PC-3 (cell line): Measurements from ENCODE around the gene GSTO1. TPM values are rescaled to one million over a fixed set of nuclear protein-coding genes. Genes with fewer than 3 reads are reported as not detected.

Source experiments
- ATAC-seq: fragments of 200-7000 bp; cut with Tn5 transposase; 2 replicates; pipeline ENCODE4 v1.9.1; 2020; ENCODE audit warnings: mild to moderate bottlenecking, moderate library complexity
- BruUV-seq: library from RNA; stranded (reverse); fragments of 400-500 nt; replicated peaks from 2 replicates; lab custom pipeline; 2021; lab: Mats Ljungman, UMichigan
- CTCF ChIA-PET: fragments of 300-600 bp; sonication (Branson Sonifier 250); formaldehyde crosslinking; loops from one replicate; lab custom pipeline; 2022; ENCODE audit warnings: antibody characterized with exemption; lab: Charles Lee
- POLR2A ChIA-PET: fragments of 300-600 bp; sonication (Branson Sonifier 250); formaldehyde crosslinking; loops from one replicate; lab custom pipeline; 2022; ENCODE audit warnings: antibody characterized with exemption; ENCODE audit not compliant: unreplicated experiment; lab: Charles Lee
- DNase-seq: peaks from one replicate; pipeline ENCODE4 v3.0.0-alpha.2; 2015
- H2AFZ ChIP-seq: fragments of 300-600 bp; sonication (generic); 2 replicates; pipeline ENCODE4 v1.6.0; 2016; ENCODE audit warnings: antibody characterized with exemption, low read length
- H3F3A ChIP-seq: fragments of 300-600 bp; sonication (generic); one replicate; pipeline ENCODE4 v1.6.0; 2017; ENCODE audit warnings: antibody characterized with exemption, low read length, control low read depth, mild to moderate bottlenecking; ENCODE audit not compliant: unreplicated experiment
- H3K27ac ChIP-seq: fragments of 300-600 bp; sonication (generic); 2 replicates; pipeline ENCODE4 v1.5.1; 2016; ENCODE audit warnings: mild to moderate bottlenecking, low read length
- H3K27me3 ChIP-seq: fragments of 300-600 bp; sonication (generic); 2 replicates; pipeline ENCODE4 v1.6.1; 2016; ENCODE audit warnings: low read length, mixed read lengths
- H3K36me3 ChIP-seq: fragments of 300-600 bp; sonication (generic); 2 replicates; pipeline ENCODE4 v1.6.1; 2016; ENCODE audit warnings: low read depth, mixed run types, low read length, mixed read lengths
- H3K4me1 ChIP-seq: fragments of 300-600 bp; sonication (generic); 2 replicates; pipeline ENCODE4 v1.5.1; 2016; ENCODE audit warnings: low read length; ENCODE audit not compliant: insufficient read depth
- H3K4me2 ChIP-seq: fragments of 300-600 bp; sonication (generic); 2 replicates; pipeline ENCODE4 v1.6.0; 2016; ENCODE audit warnings: low read length
- H3K4me3 ChIP-seq: fragments of 300-600 bp; sonication (generic); 2 replicates; pipeline ENCODE4 v1.5.1; 2016; ENCODE audit warnings: mild to moderate bottlenecking, low read length, mixed read lengths
- H3K79me2 ChIP-seq: fragments of 300-600 bp; sonication (generic); 2 replicates; pipeline ENCODE4 v1.6.1; 2017; ENCODE audit warnings: low read length, mixed read lengths
- H3K9ac ChIP-seq: fragments of 300-600 bp; sonication (generic); 2 replicates; pipeline ENCODE4 v1.6.0; 2016; ENCODE audit warnings: mild to moderate bottlenecking, low read length
- H3K9me2 ChIP-seq: fragments of 300-600 bp; sonication (generic); replicated peaks from 2 replicates; pipeline ENCODE4 v1.6.1; 2016; ENCODE audit warnings: mixed run types, low read length, mixed read lengths
- H3K9me3 ChIP-seq: fragments of 300-600 bp; sonication (generic); 2 replicates; pipeline ENCODE4 v1.6.1; 2016; ENCODE audit warnings: low read length, mixed read lengths
- H4K20me1 ChIP-seq: fragments of 300-600 bp; sonication (generic); 2 replicates; pipeline ENCODE4 v1.6.1; 2016; ENCODE audit warnings: low read length, mixed read lengths
- CTCF ChIP-seq: fragments of 300-600 bp; sonication (generic); conservative IDR thresholded peaks from 2 replicates; pipeline ENCODE4 v1.5.1; 2017; ENCODE audit warnings: antibody characterized with exemption, low read depth, mild to moderate bottlenecking, low read length
- EZH2 ChIP-seq: fragments of 300-600 bp; sonication (generic); IDR thresholded peaks from one replicate; pipeline ENCODE4 v1.6.1; 2017; ENCODE audit warnings: antibody characterized with exemption, mild to moderate bottlenecking, low read length; ENCODE audit not compliant: unreplicated experiment
- EZH2phosphoT487 ChIP-seq: fragments of 300-600 bp; sonication (generic); IDR thresholded peaks from 2 replicates; pipeline ENCODE4 v1.6.1; 2018; ENCODE audit warnings: mild to moderate bottlenecking, antibody characterized with exemption, low read length, borderline replicate concordance
- intact Hi-C: fragments of 100-400 bp; cut with micrococcal nuclease; formaldehyde crosslinking; loops from 2 replicates; pipeline ENCODE4 v1.9.0; 2023
- total RNA-seq: library from RNA; depleted of rRNA; stranded (reverse); fragments of >200 nt; gene quantifications from 2 replicates; pipeline ENCODE4 v1.2.3, GENCODE V29; 2014

The GSTO1 gene
- total RNA-seq, 1 experiment from 2014 or later = 46.0 TPM

GRCh38 chr10:104300002-104300735 lies 45.5 kb downstream of the GSTO1 start:
- CTCF ChIA-PET = interaction anchor here (0.5 to 1.1 kb wide), 2 partner anchors 26 to 270 kb away, joined by 4 to 10 read pairs; no protein-coding TSS in a partner anchor
- Histone ChIP-seq H3K9me2 (no peaks in the 10 kb centered on the region), H3K9ac (peak overlapping the region; percentile 88), H3K79me2 (no peaks in the 10 kb centered on the region), H2AFZ (no peak overlapping the region), H3F3A (no peaks in the 10 kb centered on the region), H3K4me1 (peaks cover 23% of the 10 kb centered on the region), H4K20me1 (no peaks in the 10 kb centered on the region), H3K9me3 (no peaks in the 10 kb centered on the region), H3K4me2 (peak overlapping the region; percentile 64), H3K4me3 (no peak overlapping the region), H3K27me3 (no peaks in the 10 kb centered on the region), H3K27ac (peak overlapping the region; percentile 94), H3K36me3 (no peaks in the 10 kb centered on the region)
- TF ChIP-seq EZH2phosphoT487 = no peak
- no peak for TF ChIP-seq CTCF
- TF ChIP-seq EZH2 = no peak
- POLR2A ChIA-PET = no interaction called here
- DNase-seq (peak; percentile 31), ATAC-seq (peak; percentile 20)
- BruUV-seq = no TSS peak
- intact Hi-C loops = no loop called here

- H3K4me3 ChIP-seq = no peak overlapping the region
- H4K20me1 ChIP-seq = no peaks in the 10 kb centered on the region
- H3K4me2 ChIP-seq = peak overlapping the region; percentile 66
- ATAC-seq (peak; percentile 82), DNase-seq (peak; percentile 79)
- no peaks in the 10 kb centered on the region for H3K27me3 ChIP-seq
- ChIA-PET POLR2A (interaction anchor here (0.6 kb wide), 1 partner anchor 45 kb away, joined by 7 read pairs; no protein-coding TSS in a partner anchor), CTCF (interaction anchor here (0.5 to 1.1 kb wide), 2 partner anchors 26 to 271 kb away, joined by 4 to 10 read pairs; no protein-coding TSS in a partner anchor)
- peak overlapping the region; percentile 94 for H3K27ac ChIP-seq
- no TSS peak for BruUV-seq
- no peaks in the 10 kb centered on the region for H3K79me2 ChIP-seq
- peaks cover 29% of the 10 kb centered on the region for H3K4me1 ChIP-seq
- H3K9ac ChIP-seq = peak overlapping the region; percentile 88
- no peaks in the 10 kb centered on the region for H3K9me3 ChIP-seq
- no peak for TF ChIP-seq EZH2
- no peak for TF ChIP-seq EZH2phosphoT487
- peak; percentile 41; the same call in 1 of the 2 replicates for TF ChIP-seq CTCF
- H3K9me2 ChIP-seq = no peaks in the 10 kb centered on the region
- H3K36me3 ChIP-seq = no peaks in the 10 kb centered on the region
- H3F3A ChIP-seq = no peaks in the 10 kb centered on the region
- no peak overlapping the region for H2AFZ ChIP-seq
- intact Hi-C loops = no loop called here
These were observed 46.1 kb downstream of the GSTO1 start for GRCh38 chr10:104300736-104301292.
